ENCODE measurements around the gene LSM4.

GRCh38 chr19:18353378-18354005 lies 30.6 kb upstream of the LSM4 start:
- TF ChIP-seq CTCF (IDR thresholded peaks at IDR 0.05 in 4 of 5, conservative IDR thresholded peaks at IDR 0.05 in 1 of 5): no peak
- no peak for TF ChIP-seq POLR2A (IDR thresholded peaks at IDR 0.05)

Data from gastrocnemius medialis (tissue), 4 donors.